Dermis lymphatic vessel endothelial cell (primary cell): ENCODE results near the gene PCDH1. TPM values are rescaled to one million over a fixed set of nuclear protein-coding genes. Genes with fewer than 3 reads are reported as not detected.

ENCODE experiments used
- total RNA-seq: library from RNA; depleted of rRNA; stranded (reverse); fragments of >200 nt; gene quantifications from 2 replicates; pipeline ENCODE4 v1.2.1, GENCODE V29; 2014

Gene PCDH1
- total RNA-seq = 5.7 and 31.1 TPM in 2 replicates

GRCh38 chr5:141878186-141878710 lies at the start of gene PCDH1:
Gene PCDH1, minus strand, starts transcription at chr5:141878410. Its CDS starts 148 bp downstream, at chr5:141878262.

GRCh38 chr5:141923448-141924313 lies 45.5 kb upstream of the PCDH1 start, which contains the start of gene DELE1:
Gene DELE1, plus strand, starts transcription at chr5:141923871. Its CDS starts 71 bp downstream, at chr5:141923942.

Other genes starting within 250 kb of the PCDH1 start
- 55.4 and 56.6 TPM in 2 replicates for gene HDAC3, start 241.6 kb downstream of the PCDH1 start, total RNA-seq
- 4.7 and 7.3 TPM in 2 replicates for gene RELL2, start 241.4 kb downstream of the PCDH1 start, total RNA-seq
- 13.0 and 15.6 TPM in 2 replicates for gene FCHSD1, start 227.0 kb downstream of the PCDH1 start, total RNA-seq
- gene ARAP3, start 196.2 kb downstream of the PCDH1 start, total RNA-seq = 28.7 and 38.2 TPM in 2 replicates
- gene DELE1, start 45.5 kb upstream of the PCDH1 start, total RNA-seq = 65.2 and 70.8 TPM in 2 replicates
- gene PCDH12, start 79.8 kb upstream of the PCDH1 start, total RNA-seq = 18.7 and 43.6 TPM in 2 replicates
- gene RNF14, start 90.7 kb upstream of the PCDH1 start, total RNA-seq = 52.3 and 55.7 TPM in 2 replicates
- 23.1 and 43.6 TPM in 2 replicates for gene GNPDA1, start 134.6 kb upstream of the PCDH1 start, total RNA-seq
- 33.2 and 43.3 TPM in 2 replicates for gene NDFIP1, start 230.4 kb upstream of the PCDH1 start, total RNA-seq